HUES48 (cell line): ENCODE data around the gene MYADML2.
A peak's percentile ranks its signal among the peaks of the same experiment; 100 is the strongest.

Experiments used
- H3K27ac ChIP-seq: one replicate; pipeline ENCODE4 v1.7.0; 2013; ENCODE audit warnings: low read depth, low read length, inconsistent platforms
- H3K27me3 ChIP-seq: 2 replicates; pipeline ENCODE4 v1.6.1; 2013; ENCODE audit warnings: mild to moderate bottlenecking, low read length; ENCODE audit not compliant: control insufficient read depth, insufficient read depth
- H3K36me3 ChIP-seq: 2 replicates; pipeline ENCODE4 v1.6.1; 2013; ENCODE audit warnings: low read length; ENCODE audit not compliant: control insufficient read depth, insufficient read depth
- H3K4me1 ChIP-seq: 2 replicates; pipeline ENCODE4 v1.6.1; 2013; ENCODE audit warnings: mild to moderate bottlenecking, low read length; ENCODE audit not compliant: control insufficient read depth, insufficient read depth
- H3K4me3 ChIP-seq: 2 replicates; pipeline ENCODE4 v1.5.1; 2013; ENCODE audit warnings: mild to moderate bottlenecking, low read depth, low read length
- H3K9ac ChIP-seq: 2 replicates; pipeline ENCODE4 v1.6.1; 2013; ENCODE audit warnings: mild to moderate bottlenecking, low read depth, low read length, moderate library complexity
- H3K9me3 ChIP-seq: 2 replicates; pipeline ENCODE4 v1.6.1; 2013; ENCODE audit warnings: low read length; ENCODE audit not compliant: control insufficient read depth, insufficient read depth

The MYADML2 gene

GRCh38 chr17:81962499-81963441 is 15.7 kb upstream of the MYADML2 start:
- Histone ChIP-seq H3K27me3 (peaks cover 88% of the 10 kb centered on the region), H3K9me3 (no peaks in the 10 kb centered on the region), H3K27ac (no peak overlapping the region), H3K4me1 (peaks cover 14% of the 10 kb centered on the region), H3K4me3 (no peak overlapping the region), H3K9ac (no peak overlapping the region), H3K36me3 (no peaks in the 10 kb centered on the region)

GRCh38 chr17:81961521-81962498 is 14.8 kb upstream of the MYADML2 start:
- Histone ChIP-seq H3K27me3 (peaks cover 88% of the 10 kb centered on the region), H3K4me1 (peaks cover 4% of the 10 kb centered on the region), H3K36me3 (no peaks in the 10 kb centered on the region), H3K4me3 (peak overlapping the region; percentile 41; the same call in 1 of the 2 replicates), H3K27ac (no peak overlapping the region), H3K9ac (no peak overlapping the region), H3K9me3 (no peaks in the 10 kb centered on the region)

- H3K9ac ChIP-seq: no peak within 1 kb of the TSS
- no peak within 1 kb of the TSS for H3K27ac ChIP-seq
- H3K27me3 ChIP-seq: peaks cover 87% of the 10 kb centered on the region
- H3K4me3 ChIP-seq: peak within 1 kb of the TSS; percentile 41; the same call in 1 of the 2 replicates
- no peaks in the 10 kb centered on the region for H3K4me1 ChIP-seq
- H3K9me3 ChIP-seq: no peaks in the 10 kb centered on the region
- no peaks in the 10 kb centered on the region for H3K36me3 ChIP-seq
These were observed 14.1 kb upstream of the MYADML2 start, which contains the start of gene NOTUM for GRCh38 chr17:81961087-81961511. Gene NOTUM, minus strand, starts transcription at chr17:81961187. Its CDS starts 278 bp downstream, at chr17:81960909.

GRCh38 chr17:81960130-81960958 is 13.3 kb upstream of the MYADML2 start:
- H3K9me3 ChIP-seq: no peaks in the 10 kb centered on the region
- no peaks in the 10 kb centered on the region for H3K36me3 ChIP-seq
- no peaks in the 10 kb centered on the region for H3K4me1 ChIP-seq
- H3K9ac ChIP-seq: no peak overlapping the region
- no peak overlapping the region for H3K27ac ChIP-seq
- H3K4me3 ChIP-seq: peak overlapping the region; percentile 32; the same call in 1 of the 2 replicates
- H3K27me3 ChIP-seq: peaks cover 81% of the 10 kb centered on the region

GRCh38 chr17:81959362-81960129 is 12.5 kb upstream of the MYADML2 start:
- Histone ChIP-seq H3K27me3 (peaks cover 81% of the 10 kb centered on the region), H3K27ac (no peak overlapping the region)

GRCh38 chr17:81958633-81959342 is 11.8 kb upstream of the MYADML2 start:
- Histone ChIP-seq H3K27me3 (peaks cover 75% of the 10 kb centered on the region), H3K9me3 (no peaks in the 10 kb centered on the region), H3K27ac (no peak overlapping the region), H3K4me3 (no peak overlapping the region; the same call in 1 of the 2 replicates), H3K4me1 (no peaks in the 10 kb centered on the region), H3K36me3 (no peaks in the 10 kb centered on the region), H3K9ac (no peak overlapping the region)

More at GRCh38 chr17:81959362-81960129, 12.5 kb upstream of the MYADML2 start:
- no peaks in the 10 kb centered on the region for H3K4me1 ChIP-seq
- no peak overlapping the region for H3K9ac ChIP-seq
- peak overlapping the region; percentile 32; the same call in 1 of the 2 replicates for H3K4me3 ChIP-seq
- H3K36me3 ChIP-seq: no peaks in the 10 kb centered on the region
- no peaks in the 10 kb centered on the region for H3K9me3 ChIP-seq

GRCh38 chr17:81957691-81958432 is 10.8 kb upstream of the MYADML2 start:
- Histone ChIP-seq H3K36me3 (no peaks in the 10 kb centered on the region), H3K4me1 (no peaks in the 10 kb centered on the region), H3K9me3 (no peaks in the 10 kb centered on the region), H3K27me3 (peaks cover 66% of the 10 kb centered on the region), H3K4me3 (no peak overlapping the region), H3K27ac (no peak overlapping the region), H3K9ac (no peak overlapping the region)

GRCh38 chr17:81956607-81957589 is 9.9 kb upstream of the MYADML2 start:
- Histone ChIP-seq H3K9me3 (no peaks in the 10 kb centered on the region), H3K9ac (no peak overlapping the region), H3K4me3 (no peak overlapping the region), H3K27ac (no peak overlapping the region), H3K27me3 (peaks cover 56% of the 10 kb centered on the region), H3K4me1 (no peaks in the 10 kb centered on the region), H3K36me3 (no peaks in the 10 kb centered on the region)
